Right lobe of liver (tissue), 4 donors: ENCODE data around the gene SPECC1L.

Source experiments
- POLR2A ChIP-seq: fragments of 450-650 bp; IDR thresholded peaks from one replicate; pipeline ENCODE4 v1.6.1; 2017; ENCODE audit warnings: antibody characterized with exemption, mild to moderate bottlenecking
- TF ChIP-seq, protein P1 (sequence below), 4 donors: fragments of 200-600 bp in 3 of 4; fragments of 450-650 bp in 1 of 4; IDR thresholded peaks; one replicate each; pipeline versions ENCODE4 v1.5.1 to v1.8.0; 2016 to 2022; ENCODE audit warnings: antibody characterized with exemption in 4 of 4, mild to moderate bottlenecking in 2 of 4
- donor health status: DM: no; HTN: no; CAD: no.
- donor health status: DM: no; HTN: no; CAD: no.
- donor health status: DM: no; HTN: yes; CAD: no.

GRCh38 chr22:24326266-24326665 is 55.6 kb downstream of the SPECC1L start:
- TF ChIP-seq, protein P1, sequence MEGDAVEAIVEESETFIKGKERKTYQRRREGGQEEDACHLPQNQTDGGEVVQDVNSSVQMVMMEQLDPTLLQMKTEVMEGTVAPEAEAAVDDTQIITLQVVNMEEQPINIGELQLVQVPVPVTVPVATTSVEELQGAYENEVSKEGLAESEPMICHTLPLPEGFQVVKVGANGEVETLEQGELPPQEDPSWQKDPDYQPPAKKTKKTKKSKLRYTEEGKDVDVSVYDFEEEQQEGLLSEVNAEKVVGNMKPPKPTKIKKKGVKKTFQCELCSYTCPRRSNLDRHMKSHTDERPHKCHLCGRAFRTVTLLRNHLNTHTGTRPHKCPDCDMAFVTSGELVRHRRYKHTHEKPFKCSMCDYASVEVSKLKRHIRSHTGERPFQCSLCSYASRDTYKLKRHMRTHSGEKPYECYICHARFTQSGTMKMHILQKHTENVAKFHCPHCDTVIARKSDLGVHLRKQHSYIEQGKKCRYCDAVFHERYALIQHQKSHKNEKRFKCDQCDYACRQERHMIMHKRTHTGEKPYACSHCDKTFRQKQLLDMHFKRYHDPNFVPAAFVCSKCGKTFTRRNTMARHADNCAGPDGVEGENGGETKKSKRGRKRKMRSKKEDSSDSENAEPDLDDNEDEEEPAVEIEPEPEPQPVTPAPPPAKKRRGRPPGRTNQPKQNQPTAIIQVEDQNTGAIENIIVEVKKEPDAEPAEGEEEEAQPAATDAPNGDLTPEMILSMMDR (IDR thresholded peaks at IDR 0.05) = no peak
- no peak for TF ChIP-seq POLR2A
